Naive thymus-derived CD4-positive, alpha-beta T cell (primary cell): ENCODE results near the gene ZBTB42. TPM values are rescaled to one million over a fixed set of nuclear protein-coding genes. Genes with fewer than 3 reads are reported as not detected.
A peak's percentile ranks its signal among the peaks of the same experiment; 100 is the strongest.

ENCODE experiments used
- ATAC-seq: fragments of 150-1000 bp; cut with Tn5 transposase; 2 replicates; pipeline ENCODE4 v1.10.0; 2021; ENCODE audit warnings: mild to moderate bottlenecking, moderate library complexity
- CTCF ChIA-PET: fragments of 350-600 bp; sonication (Branson Sonifier 250); formaldehyde crosslinking; loops from one replicate; lab custom pipeline; 2021; ENCODE audit warnings: antibody characterized with exemption; lab: Charles Lee
- POLR2A ChIA-PET: fragments of 350-600 bp; sonication (Branson Sonifier 250); formaldehyde crosslinking; loops from one replicate; lab custom pipeline; 2021; ENCODE audit warnings: antibody characterized with exemption, inconsistent platforms; lab: Charles Lee
- DNase-seq, 9 donors: peaks; one replicate each; pipeline versions ENCODE4 v3.0.0 to v3.0.0-alpha.2; 2020 to 2022; ENCODE audit warnings: mixed read lengths in 1 of 9
- H3K27ac ChIP-seq: one replicate; pipeline ENCODE4 v1.7.0; 2013; ENCODE audit warnings: mild to moderate bottlenecking, low read depth, low read length, moderate library complexity
- H3K27me3 ChIP-seq, 2 donors: one replicate each; pipeline ENCODE4 v1.7.0; 2013; ENCODE audit warnings: low read length in 2 of 2, mild to moderate bottlenecking in 2 of 2, moderate library complexity in 2 of 2; ENCODE audit not compliant: control insufficient read depth in 2 of 2, insufficient read depth in 2 of 2
- H3K36me3 ChIP-seq, 3 experiments: 1 replicate in 2 of 3; 2 replicates in 1 of 3; pipeline ENCODE4 v1.7.0; 2013; ENCODE audit warnings: low read length in 3 of 3, mild to moderate bottlenecking in 3 of 3, moderate library complexity in 1 of 3; ENCODE audit not compliant: insufficient read depth in 3 of 3, control insufficient read depth in 2 of 3
- H3K4me1 ChIP-seq, 2 donors: one replicate each; pipeline ENCODE4 v1.7.0; 2013; ENCODE audit warnings: low read length in 2 of 2, mild to moderate bottlenecking in 2 of 2, moderate library complexity in 1 of 2; ENCODE audit not compliant: control insufficient read depth in 2 of 2, insufficient read depth in 2 of 2
- H3K4me3 ChIP-seq: 2 replicates; pipeline ENCODE4 v1.7.0; 2013; ENCODE audit warnings: mild to moderate bottlenecking, low read length
- H3K9me3 ChIP-seq, 3 experiments: 1 replicate in 2 of 3; 2 replicates in 1 of 3; pipeline ENCODE4 v1.7.0; 2013; ENCODE audit warnings: low read length in 3 of 3; ENCODE audit not compliant: control insufficient read depth in 2 of 3
- H3K27ac Mint-ChIP-seq, 9 donors: one replicate each; pipeline ENCODE4 v1.8.0; 2020 to 2022; ENCODE audit warnings: mixed read lengths in 9 of 9, mild to moderate bottlenecking in 8 of 9, moderate library complexity in 5 of 9, inconsistent platforms in 2 of 9
- H3K27me3 Mint-ChIP-seq, 5 donors: one replicate each; pipeline ENCODE4 v1.8.0; 2021 to 2022; ENCODE audit warnings: mixed read lengths in 5 of 5, mild to moderate bottlenecking in 1 of 5
- H3K36me3 Mint-ChIP-seq, 5 donors: one replicate each; pipeline ENCODE4 v1.8.0; 2020 to 2022; ENCODE audit warnings: mixed read lengths in 5 of 5, mild to moderate bottlenecking in 3 of 5, inconsistent platforms in 1 of 5
- H3K4me1 Mint-ChIP-seq, 7 donors: one replicate each; pipeline ENCODE4 v1.8.0; 2020 to 2022; ENCODE audit warnings: mixed read lengths in 7 of 7, mild to moderate bottlenecking in 3 of 7, inconsistent platforms in 1 of 7
- H3K4me3 Mint-ChIP-seq, 10 donors: one replicate each; pipeline ENCODE4 v1.8.0; 2020 to 2022; ENCODE audit warnings: mild to moderate bottlenecking in 10 of 10, mixed read lengths in 10 of 10, moderate library complexity in 6 of 10, inconsistent platforms in 2 of 10
- H3K9me3 Mint-ChIP-seq, 11 donors: one replicate each; pipeline ENCODE4 v1.8.0; 2020 to 2022; ENCODE audit warnings: mixed read lengths in 11 of 11, mild to moderate bottlenecking in 4 of 11, inconsistent platforms in 1 of 11, moderate library complexity in 1 of 11
- intact Hi-C, 2 donors: fragments of 100-400 bp; cut with micrococcal nuclease; formaldehyde crosslinking; loops; one replicate each; pipeline ENCODE4 v1.15.1; 2023
- polyA plus RNA-seq, 2 donors: library from polyadenylated mRNA; unstranded; fragments of 300-500 nt; fragmentation: Illumina TruSeq; gene quantifications; one replicate each; pipeline ENCODE4 v1.2.3, GENCODE V29; 2021
- total RNA-seq, 6 experiments: library from RNA in 5 of 6; stranded (reverse) in 5 of 6; gene quantifications; 1 replicate in 5 of 6; 2 replicates in 1 of 6; pipeline ENCODE4 v1.2.3 and lab custom pipeline; 2021 to 2026

Gene ZBTB42
- total and polyA plus RNA-seq, 7 experiments from 2014 or later: 2.1 to 11.3 (median 3.9) TPM

GRCh38 chr14:104824353-104824997 is 23.6 kb downstream of the ZBTB42 start:
- no peak overlapping the region for H3K27ac ChIP-seq
- peak overlapping the region in 5 of 9 donors; percentile 4 to 84 (median 22) for H3K27ac Mint-ChIP-seq
- peaks cover 0 to 7% (median 0%) of the 10 kb centered on the region in 5 donors for H3K36me3 Mint-ChIP-seq
- H3K4me3 Mint-ChIP-seq: peak overlapping the region in 9 of 10 donors; percentile 30 to 88 (median 83)
- peaks cover 10 to 12% of the 10 kb centered on the region in 2 donors for H3K4me1 ChIP-seq
- H3K9me3 Mint-ChIP-seq: peaks cover 0 to 8% (median 0%) of the 10 kb centered on the region in 11 donors
- H3K4me1 Mint-ChIP-seq: peaks cover 12 to 30% (median 15%) of the 10 kb centered on the region in 7 donors
- no peaks in the 10 kb centered on the region for H3K36me3 ChIP-seq
- no peaks in the 10 kb centered on the region for H3K27me3 ChIP-seq
- H3K9me3 ChIP-seq: no peaks in the 10 kb centered on the region
- DNase-seq (no peak), ATAC-seq (no peak)
- peaks cover 0 to 30% (median 0%) of the 10 kb centered on the region in 5 donors for H3K27me3 Mint-ChIP-seq
- ChIA-PET POLR2A (interaction anchor here (2.8 kb wide), 1 partner anchor 54 kb away, joined by 12 read pairs; no protein-coding TSS in a partner anchor), CTCF (interaction anchor here (2.4 kb wide), 1 partner anchor 56 kb away, joined by 26 read pairs; no protein-coding TSS in a partner anchor)
- intact Hi-C loops: no loop called here
- no peak overlapping the region for H3K4me3 ChIP-seq

- DNase-seq: peak; percentile 84 to 100 (median 93)
- H3K36me3 Mint-ChIP-seq: peaks cover 0 to 7% (median 0%) of the 10 kb centered on the region in 5 donors
- H3K4me1 ChIP-seq: peaks cover 10 to 12% of the 10 kb centered on the region in 2 donors
- peak overlapping the region in 4 of 9 donors; percentile 46 to 80 (median 73) for H3K27ac Mint-ChIP-seq
- intact Hi-C loops: loop anchor here (1.0 kb wide), 5 partner anchors 26 to 475 kb away; partner anchors contain the start of gene BRF1 (in 1 of the 2)
- ChIA-PET POLR2A (interaction anchor here (0.8 to 2.8 kb wide), 9 partner anchors 12 to 73 kb away, joined by 3 to 12 read pairs (median 5); partner anchors contain the start of genes SIVA1 and ZBTB42), CTCF (interaction anchor here (0.7 to 2.4 kb wide), 10 partner anchors 13 to 74 kb away, joined by 3 to 26 read pairs (median 4); partner anchors contain the start of genes SIVA1 and ZBTB42)
- peak; percentile 96 for ATAC-seq
- H3K9me3 ChIP-seq: no peaks in the 10 kb centered on the region
- H3K27ac ChIP-seq: peak overlapping the region; percentile 46
- peaks cover 0 to 33% (median 0%) of the 10 kb centered on the region in 5 donors for H3K27me3 Mint-ChIP-seq
- H3K9me3 Mint-ChIP-seq: peaks cover 0 to 8% (median 0%) of the 10 kb centered on the region in 11 donors
- peaks cover 12 to 26% (median 15%) of the 10 kb centered on the region in 7 donors for H3K4me1 Mint-ChIP-seq
- H3K4me3 Mint-ChIP-seq: peak overlapping the region; percentile 64 to 91 (median 84)
- no peaks in the 10 kb centered on the region for H3K27me3 ChIP-seq
- H3K36me3 ChIP-seq: no peaks in the 10 kb centered on the region
- peak overlapping the region; percentile 71 for H3K4me3 ChIP-seq
Observed at GRCh38 chr14:104826189-104826860, 25.4 kb downstream of the ZBTB42 start.

- no peaks in the 10 kb centered on the region for H3K27me3 ChIP-seq
- POLR2A ChIA-PET: interaction anchor here (1.0 to 2.8 kb wide), 6 partner anchors 26 to 74 kb away, joined by 3 to 12 read pairs (median 4); partner anchors contain the start of genes SIVA1 and ZBTB42
- CTCF ChIA-PET: interaction anchor here (1.0 to 2.4 kb wide), 3 partner anchors 58 to 74 kb away, joined by 3 to 26 read pairs (median 8); partner anchors contain the start of gene SIVA1
- H3K4me3 ChIP-seq: peak overlapping the region; percentile 40
- Mint-ChIP-seq H3K27ac (peak overlapping the region in 2 of 9 donors; percentile 28 to 74), H3K27me3 (peaks cover 0 to 33% (median 0%) of the 10 kb centered on the region in 5 donors), H3K36me3 (peaks cover 0 to 7% (median 0%) of the 10 kb centered on the region in 5 donors), H3K4me1 (peaks cover 12 to 26% (median 15%) of the 10 kb centered on the region in 7 donors), H3K9me3 (peaks cover 0 to 8% (median 0%) of the 10 kb centered on the region in 11 donors), H3K4me3 (peak overlapping the region; percentile 73 to 88 (median 82))
- intact Hi-C loops: loop anchor here (1.0 kb wide), 8 partner anchors 27 to 474 kb away; partner anchors contain the start of genes CEP170B (in 2 of the 2) and BRF1 (in 1 of the 2)
- H3K4me1 ChIP-seq: peaks cover 10 to 12% of the 10 kb centered on the region in 2 donors
- DNase-seq (peak in 2 of 9 donors; percentile 4 to 10), ATAC-seq (no peak)
- no peaks in the 10 kb centered on the region for H3K36me3 ChIP-seq
- no peaks in the 10 kb centered on the region for H3K9me3 ChIP-seq
- no peak overlapping the region for H3K27ac ChIP-seq
Observed at GRCh38 chr14:104826861-104827176, 25.9 kb downstream of the ZBTB42 start.

- no peaks in the 10 kb centered on the region for H3K27me3 ChIP-seq
- no peak overlapping the region for H3K27ac ChIP-seq
- H3K4me1 ChIP-seq: peaks cover 10 to 12% of the 10 kb centered on the region in 2 donors
- peak overlapping the region in 2 of 9 donors; percentile 28 to 74 for H3K27ac Mint-ChIP-seq
- peaks cover 0 to 35% (median 0%) of the 10 kb centered on the region in 5 donors for H3K27me3 Mint-ChIP-seq
- peaks cover 0 to 8% (median 0%) of the 10 kb centered on the region in 11 donors for H3K9me3 Mint-ChIP-seq
- peaks cover 0 to 7% (median 0%) of the 10 kb centered on the region in 5 donors for H3K36me3 Mint-ChIP-seq
- DNase-seq (peak; percentile 35 to 63 (median 54)), ATAC-seq (peak; percentile 73)
- H3K36me3 ChIP-seq: no peaks in the 10 kb centered on the region
- H3K4me3 ChIP-seq: peak overlapping the region; percentile 40
- peaks cover 12 to 26% (median 15%) of the 10 kb centered on the region in 7 donors for H3K4me1 Mint-ChIP-seq
- no peaks in the 10 kb centered on the region for H3K9me3 ChIP-seq
- ChIA-PET CTCF (interaction anchor here (1.0 to 2.4 kb wide), 4 partner anchors 59 to 75 kb away, joined by 3 to 26 read pairs (median 6); partner anchors contain the start of gene SIVA1), POLR2A (interaction anchor here (1.3 to 2.8 kb wide), 3 partner anchors 27 to 74 kb away, joined by 4 to 12 read pairs (median 6); partner anchors contain the start of genes SIVA1 and ZBTB42)
- intact Hi-C loops: loop anchor here (1.0 kb wide), 3 partner anchors 38 to 49 kb away; partner anchors contain the start of gene CEP170B (in 2 of the 2)
- peak overlapping the region; percentile 73 to 88 (median 82) for H3K4me3 Mint-ChIP-seq
Observed at GRCh38 chr14:104827177-104828055, 26.5 kb downstream of the ZBTB42 start.

- H3K27ac Mint-ChIP-seq: no peak overlapping the region
- H3K36me3 Mint-ChIP-seq: no peaks in the 10 kb centered on the region
- peaks cover 0 to 22% (median 0%) of the 10 kb centered on the region in 5 donors for H3K27me3 Mint-ChIP-seq
- DNase-seq (no peak), ATAC-seq (no peak)
- Histone ChIP-seq H3K9me3 (no peaks in the 10 kb centered on the region), H3K27me3 (no peaks in the 10 kb centered on the region), H3K4me3 (no peak overlapping the region), H3K36me3 (no peaks in the 10 kb centered on the region), H3K27ac (no peak overlapping the region), H3K4me1 (peaks cover 7 to 11% of the 10 kb centered on the region in 2 donors)
- ChIA-PET CTCF (interaction anchor here (0.6 kb wide), 1 partner anchor 66 kb away, joined by 3 read pairs; no protein-coding TSS in a partner anchor), POLR2A (no interaction called here)
- intact Hi-C loops: no loop called here
- H3K4me1 Mint-ChIP-seq: peaks cover under 1 to 11% (median 8%) of the 10 kb centered on the region in 7 donors
- H3K9me3 Mint-ChIP-seq: no peaks in the 10 kb centered on the region
- H3K4me3 Mint-ChIP-seq: no peak overlapping the region
Observed at GRCh38 chr14:104830781-104831180, 29.9 kb downstream of the ZBTB42 start.
